GM12874 (cell line): ENCODE measurements around the gene MED31.

Experiments
- TF ChIP-seq, protein P1 (sequence below): IDR thresholded peaks from 2 replicates; pipeline ENCODE4 v1.5.1; 2011; ENCODE audit warnings: low read depth, mild to moderate bottlenecking, control low read depth, low read length, moderate library complexity; ENCODE audit not compliant: insufficient read depth

The MED31 gene

DNA sequence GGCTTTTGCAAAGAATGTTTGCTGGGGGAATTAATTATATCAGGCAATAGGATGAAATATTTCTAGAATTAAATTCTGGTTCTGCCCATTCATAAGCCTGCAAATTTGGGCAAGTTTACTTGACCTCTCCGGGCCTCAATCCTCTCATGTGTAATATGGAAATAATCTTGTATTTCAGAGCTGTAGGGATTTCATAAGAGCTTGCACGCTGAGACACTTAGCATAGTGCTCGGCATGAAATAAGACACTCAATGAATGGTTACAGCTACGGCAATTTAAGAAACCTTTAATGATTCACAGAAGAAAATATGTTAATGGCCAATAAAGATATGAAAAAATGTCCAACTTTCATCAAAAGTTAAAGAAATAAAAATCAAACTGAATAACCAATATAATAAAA is 54.5 kb downstream of the MED31 start:
- TF ChIP-seq, protein P1, sequence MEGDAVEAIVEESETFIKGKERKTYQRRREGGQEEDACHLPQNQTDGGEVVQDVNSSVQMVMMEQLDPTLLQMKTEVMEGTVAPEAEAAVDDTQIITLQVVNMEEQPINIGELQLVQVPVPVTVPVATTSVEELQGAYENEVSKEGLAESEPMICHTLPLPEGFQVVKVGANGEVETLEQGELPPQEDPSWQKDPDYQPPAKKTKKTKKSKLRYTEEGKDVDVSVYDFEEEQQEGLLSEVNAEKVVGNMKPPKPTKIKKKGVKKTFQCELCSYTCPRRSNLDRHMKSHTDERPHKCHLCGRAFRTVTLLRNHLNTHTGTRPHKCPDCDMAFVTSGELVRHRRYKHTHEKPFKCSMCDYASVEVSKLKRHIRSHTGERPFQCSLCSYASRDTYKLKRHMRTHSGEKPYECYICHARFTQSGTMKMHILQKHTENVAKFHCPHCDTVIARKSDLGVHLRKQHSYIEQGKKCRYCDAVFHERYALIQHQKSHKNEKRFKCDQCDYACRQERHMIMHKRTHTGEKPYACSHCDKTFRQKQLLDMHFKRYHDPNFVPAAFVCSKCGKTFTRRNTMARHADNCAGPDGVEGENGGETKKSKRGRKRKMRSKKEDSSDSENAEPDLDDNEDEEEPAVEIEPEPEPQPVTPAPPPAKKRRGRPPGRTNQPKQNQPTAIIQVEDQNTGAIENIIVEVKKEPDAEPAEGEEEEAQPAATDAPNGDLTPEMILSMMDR, result no peak

DNA sequence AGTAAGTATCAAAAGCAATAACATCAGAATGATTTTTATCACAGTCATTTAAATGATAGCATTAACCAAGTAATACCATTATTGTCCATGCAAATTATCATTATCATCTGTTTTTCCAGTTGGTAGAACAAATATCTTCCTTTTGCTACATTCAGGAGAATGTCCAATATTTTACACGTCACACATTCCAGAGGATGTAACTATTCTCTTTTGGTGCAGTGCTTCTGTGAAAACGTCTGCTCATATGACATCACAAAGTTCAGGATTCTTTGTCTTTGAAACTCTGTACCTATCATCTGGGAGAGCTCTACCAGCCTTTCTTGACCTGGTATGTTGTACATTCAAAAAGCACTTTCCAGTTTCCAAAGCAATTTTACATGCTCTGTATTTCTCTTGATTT is 54.9 kb downstream of the MED31 start:
- TF ChIP-seq, protein P1, result no peak

DNA sequence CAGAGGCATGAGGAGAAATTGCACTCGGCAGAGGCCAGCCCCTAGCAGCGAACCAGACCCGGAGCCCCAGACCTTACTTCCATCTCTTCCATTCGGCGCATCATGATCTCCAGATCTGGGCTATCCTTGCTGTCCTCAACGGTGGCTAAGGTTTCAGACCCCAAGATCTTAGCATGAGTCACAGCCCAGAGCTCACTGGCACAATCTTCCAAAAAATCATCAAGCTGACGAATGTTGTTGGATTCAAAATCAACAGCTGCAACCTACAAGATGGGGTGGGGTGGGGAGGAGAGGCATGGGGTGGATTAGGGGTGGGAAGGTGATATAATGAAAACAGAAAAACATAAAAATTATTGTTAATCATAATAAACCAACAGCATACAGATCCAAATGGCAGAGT is 55.3 kb downstream of the MED31 start:
- TF ChIP-seq, protein P1, result no peak
